Measurements from ENCODE around the gene TREX2. TPM values are rescaled to one million over a fixed set of nuclear protein-coding genes. Genes with fewer than 3 reads are reported as not detected.
A peak's percentile ranks its signal among the peaks of the same experiment; 100 is the strongest.

The TREX2 gene
- total and polyA plus RNA-seq, 4 donors: 0.61 to 1.2 (median 0.64) TPM

GRCh38 chrX:153473126-153473525 is 27.3 kb upstream of the TREX2 start:
- Histone ChIP-seq H3K4me1 (ENCODE audit: control insufficient read depth in 5 of 5, insufficient read depth in 5 of 5, low read length in 5 of 5) (peaks cover 0 to 37% (median 11%) of the 10 kb centered on the region in 5 donors), H3K36me3 (ENCODE audit: control insufficient read depth in 4 of 4, insufficient read depth in 4 of 4, low read length in 4 of 4) (no peaks in the 10 kb centered on the region), H3K9ac (ENCODE audit: insufficient read depth in 1 of 2, low read length in 2 of 2) (no peak overlapping the region), H3K27ac (ENCODE audit: low read depth in 1 of 2, low read length in 1 of 2) (no peak overlapping the region), H3K4me3 (no peak overlapping the region), H3K27me3 (ENCODE audit: control insufficient read depth in 3 of 3, insufficient read depth in 3 of 3, low read length in 2 of 3) (no peaks in the 10 kb centered on the region), H3K9me3 (ENCODE audit: control insufficient read depth in 4 of 4, insufficient read depth in 3 of 4, low read length in 3 of 4) (peaks cover 0 to 4% (median under 1%) of the 10 kb centered on the region in 4 donors)
- TF ChIP-seq CTCF (IDR thresholded peaks at IDR 0.05; ENCODE audit: control extremely low read depth, extremely low read depth): no peak
- WGBS, 2 donors: 93 to 97% methylated on average over 8 to 10 of the region's 10 CpGs
- DNase-seq (no peak), ATAC-seq (ENCODE audit: insufficient read depth, low FRiP score) (no peak)

- no peaks in the 10 kb centered on the region for H3K27me3 ChIP-seq (ENCODE audit: control insufficient read depth in 3 of 3, insufficient read depth in 3 of 3, low read length in 2 of 3)
- WGBS, 2 donors: 71 to 87% methylated on average over 8 to 11 of the region's 11 CpGs
- no peak overlapping the region for H3K27ac ChIP-seq (ENCODE audit: low read depth in 1 of 2, low read length in 1 of 2)
- peaks cover 0 to 4% (median under 1%) of the 10 kb centered on the region in 4 donors for H3K9me3 ChIP-seq (ENCODE audit: control insufficient read depth in 4 of 4, insufficient read depth in 3 of 4, low read length in 3 of 4)
- H3K9ac ChIP-seq (ENCODE audit: insufficient read depth in 1 of 2, low read length in 2 of 2): no peak overlapping the region
- no peak for ATAC-seq (ENCODE audit: insufficient read depth, low FRiP score)
- peaks cover 0 to 25% (median 5%) of the 10 kb centered on the region in 5 donors for H3K4me1 ChIP-seq (ENCODE audit: control insufficient read depth in 5 of 5, insufficient read depth in 5 of 5, low read length in 5 of 5)
- no peaks in the 10 kb centered on the region for H3K36me3 ChIP-seq (ENCODE audit: control insufficient read depth in 4 of 4, insufficient read depth in 4 of 4, low read length in 4 of 4)
- H3K4me3 ChIP-seq: no peak overlapping the region
- TF ChIP-seq CTCF (IDR thresholded peaks at IDR 0.05; ENCODE audit: control extremely low read depth, extremely low read depth): no peak
- DNase-seq: no peak
Observed at GRCh38 chrX:153471663-153472280, 25.9 kb upstream of the TREX2 start.

GRCh38 chrX:153470411-153471363 is 24.8 kb upstream of the TREX2 start, which contains the start of gene HAUS7:
HAUS7 (minus strand) TSS chrX:153470576; CDS start chrX:153470557, 19 bp downstream.
- TF ChIP-seq CTCF (IDR thresholded peaks at IDR 0.05; ENCODE audit: control extremely low read depth, extremely low read depth): peak; percentile 75
- Histone ChIP-seq H3K36me3 (ENCODE audit: control insufficient read depth in 4 of 4, insufficient read depth in 4 of 4, low read length in 4 of 4) (peaks cover 0 to 3% (median 0%) of the 10 kb centered on the region in 4 donors), H3K4me3 (peak within 1 kb of the TSS; percentile 55), H3K9me3 (ENCODE audit: control insufficient read depth in 4 of 4, insufficient read depth in 3 of 4, low read length in 3 of 4) (peaks cover 0 to 2% (median under 1%) of the 10 kb centered on the region in 4 donors), H3K9ac (ENCODE audit: insufficient read depth in 1 of 2, low read length in 2 of 2) (no peak within 1 kb of the TSS), H3K27ac (ENCODE audit: low read depth in 1 of 2, low read length in 1 of 2) (peak within 1 kb of the TSS; percentile 66 to 71), H3K27me3 (ENCODE audit: control insufficient read depth in 3 of 3, insufficient read depth in 3 of 3, low read length in 2 of 3) (no peaks in the 10 kb centered on the region), H3K4me1 (ENCODE audit: control insufficient read depth in 5 of 5, insufficient read depth in 5 of 5, low read length in 5 of 5) (peaks cover 0 to 15% (median 0%) of the 10 kb centered on the region in 5 donors)
- WGBS, 2 donors: 24 to 31% methylated on average over 19 to 70 of the region's 70 CpGs
- ATAC-seq (ENCODE audit: insufficient read depth, low FRiP score): peak; percentile 88
- DNase-seq: peak; percentile 90 to 96 (median 94)

Measured in lung (tissue), 12 donors.